Gastroesophageal sphincter (tissue), 4 donors: ENCODE data around the gene CCR9. TPM values are rescaled to one million over a fixed set of nuclear protein-coding genes. Genes with fewer than 3 reads are reported as not detected.

Experiments
- ATAC-seq: fragments of 150-250 bp; one replicate; pipeline ENCODE4 v1.9.1; 2016; ENCODE audit warnings: mild to moderate bottlenecking, moderate library complexity
- H3K27ac ChIP-seq, 4 donors: fragments of 200-600 bp; sonication (generic) in 3 of 4; 1 replicate in 3 of 4; 2 replicates in 1 of 4; pipeline ENCODE4 v1.5.1; 2016 to 2019
- H3K27me3 ChIP-seq: fragments of 200-600 bp; sonication (generic); one replicate; pipeline ENCODE4 v1.5.1; 2019
- H3K36me3 ChIP-seq, 2 donors: fragments of 200-600 bp; sonication (generic); one replicate each; pipeline ENCODE4 v1.5.1; 2019; ENCODE audit warnings: control low read depth in 1 of 2
- H3K4me1 ChIP-seq, 3 donors: fragments of 200-600 bp; sonication (generic); 1 replicate in 2 of 3; 2 replicates in 1 of 3; pipeline ENCODE4 v1.5.1; 2016 to 2019; ENCODE audit warnings: control low read depth in 2 of 3
- H3K4me3 ChIP-seq, 2 donors: fragments of 200-600 bp; sonication (generic); one replicate each; pipeline ENCODE4 v1.5.1; 2019; ENCODE audit warnings: mild to moderate bottlenecking in 1 of 2, moderate library complexity in 1 of 2
- H3K9me3 ChIP-seq, 3 donors: fragments of 200-600 bp; sonication (generic); one replicate each; pipeline ENCODE4 v1.5.1; 2017 to 2019; ENCODE audit warnings: control low read depth in 2 of 3
- CTCF ChIP-seq, 4 experiments: fragments of 200-600 bp in 2 of 4; fragments of 450-650 bp in 2 of 4; sonication (generic) in 1 of 4; IDR thresholded peaks; one replicate each; pipeline ENCODE4 v1.5.1; 2017 to 2019; ENCODE audit warnings: antibody characterized with exemption in 4 of 4, mild to moderate bottlenecking in 2 of 4, moderate library complexity in 2 of 4
- EP300 ChIP-seq: sonication (generic); formaldehyde crosslinking; IDR thresholded peaks from one replicate; pipeline ENCODE4 v1.6.1; 2017; ENCODE audit warnings: antibody characterized with exemption, mild to moderate bottlenecking
- POLR2A ChIP-seq, 2 donors: fragments of 450-650 bp; IDR thresholded peaks; one replicate each; pipeline ENCODE4 v1.6.1; 2017; ENCODE audit warnings: antibody characterized with exemption in 2 of 2, mild to moderate bottlenecking in 2 of 2, moderate library complexity in 1 of 2
- POLR2AphosphoS5 ChIP-seq: sonication (generic); formaldehyde crosslinking; IDR thresholded peaks from one replicate; pipeline ENCODE4 v1.6.1; 2017; ENCODE audit warnings: antibody characterized with exemption
- WGBS, 2 donors: methylation state at CpG; one replicate each; pipeline ENCODE4 v1.1.5; 2018; ENCODE audit warnings: low coverage in 1 of 2; 5-methylcytosine and 5-hydroxymethylcytosine counted together
- total RNA-seq, 4 donors: library from RNA; depleted of rRNA; stranded (reverse); fragments of >200 nt; gene quantifications; one replicate each; pipeline ENCODE4 v1.1.0, GENCODE V29; 2016

CCR9 gene
- not detected for total RNA-seq

DNA sequence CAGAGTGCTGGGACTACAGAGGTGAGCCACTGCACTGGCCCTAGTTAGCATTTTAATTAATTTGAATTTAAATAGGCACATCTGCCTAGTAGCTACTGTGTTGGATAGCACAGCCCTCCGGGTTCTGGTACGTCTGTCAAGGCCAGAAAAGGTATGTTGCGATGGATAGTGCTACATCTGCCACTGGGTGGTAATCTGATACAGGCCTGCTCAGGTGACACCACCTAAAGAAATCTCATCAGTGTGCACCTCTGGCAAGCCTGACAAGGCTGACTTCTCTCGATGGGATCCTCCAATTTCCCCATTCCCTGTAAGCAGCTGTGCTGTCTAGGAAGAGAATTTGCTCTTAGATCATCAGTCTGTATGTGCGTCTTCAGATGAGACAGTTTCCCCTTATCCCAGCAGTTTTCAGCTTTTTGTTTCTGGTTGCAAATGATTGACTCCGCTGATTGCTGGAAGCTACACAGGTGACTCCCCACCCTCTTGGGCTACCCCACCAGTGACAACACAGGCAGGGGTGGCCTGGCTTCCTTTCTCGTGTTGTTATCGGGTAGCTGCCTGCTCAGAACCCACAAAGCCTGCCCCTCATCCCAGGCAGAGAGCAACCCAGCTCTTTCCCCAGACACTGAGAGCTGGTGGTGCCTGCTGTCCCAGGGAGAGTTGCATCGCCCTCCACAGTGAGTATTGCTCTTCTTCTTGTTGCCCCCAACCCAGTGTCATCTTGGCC lies at the start of gene CCR9:
Gene CCR9, plus strand, starts transcription at position 565 of the 727 bp plus-strand sequence. CDS start 8,391 bp downstream, outside the sequence.
- Histone ChIP-seq H3K4me3 (no peak within 1 kb of the TSS), H3K4me1 (no peaks in the 10 kb centered on the region), H3K27ac (no peak within 1 kb of the TSS), H3K27me3 (no peaks in the 10 kb centered on the region), H3K36me3 (no peaks in the 10 kb centered on the region), H3K9me3 (no peaks in the 10 kb centered on the region)
- 67 to 87% methylated on average over 1 to 9 of the region's 9 CpGs for WGBS, 2 donors
- TF ChIP-seq EP300 (no peak), POLR2AphosphoS5 (no peak), POLR2A (IDR thresholded peaks at IDR 0.05) (no peak), CTCF (IDR thresholded peaks at IDR 0.05) (no peak)
- ATAC-seq: no peak

DNA sequence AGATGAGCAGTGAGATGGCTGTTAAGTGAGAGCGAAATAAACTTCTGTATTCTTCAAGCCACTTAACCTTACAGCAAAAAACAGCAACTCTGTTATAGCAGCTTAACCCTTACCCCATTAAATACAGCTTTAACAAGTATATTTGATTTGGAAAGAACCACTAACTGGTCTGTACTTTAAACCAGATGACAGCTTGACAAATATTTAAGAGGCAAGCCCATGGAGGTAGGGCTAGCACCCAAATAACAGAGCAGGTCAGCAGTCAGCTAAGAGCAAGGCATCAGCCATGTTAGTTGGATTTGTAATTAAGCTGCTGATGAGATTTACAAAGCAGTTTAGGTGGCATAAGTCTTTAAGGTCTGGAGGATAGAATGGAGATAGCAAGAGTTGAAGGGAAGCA lies 47.9 kb upstream of the CCR9 start:
- Histone ChIP-seq H3K9me3 (no peaks in the 10 kb centered on the region), H3K27me3 (no peaks in the 10 kb centered on the region), H3K4me1 (peaks cover 0 to 19% (median 0%) of the 10 kb centered on the region in 3 donors), H3K36me3 (peaks cover 0 to 42% of the 10 kb centered on the region in 2 donors), H3K27ac (no peak overlapping the region), H3K4me3 (no peak overlapping the region)
- TF ChIP-seq POLR2AphosphoS5: no peak
- no peak for TF ChIP-seq CTCF (IDR thresholded peaks at IDR 0.05)
- TF ChIP-seq POLR2A (IDR thresholded peaks at IDR 0.05): no peak
- TF ChIP-seq EP300: no peak
- 70% methylated on average over 1 of the region's 1 CpG; no CpG with 5 or more reads in 1 of the 2 donors for WGBS, 2 donors
- ATAC-seq: no peak

GRCh38 chr3:45841420-45841756 lies 45.0 kb upstream of the CCR9 start:
- WGBS, 2 donors: 0% methylated on average over 8 of the region's 15 CpGs
- Histone ChIP-seq H3K4me1 (peaks cover 0 to 19% (median 0%) of the 10 kb centered on the region in 3 donors), H3K4me3 (peak overlapping the region; percentile 72 to 75), H3K27me3 (no peaks in the 10 kb centered on the region), H3K36me3 (peaks cover 0 to 17% of the 10 kb centered on the region in 2 donors), H3K27ac (peak overlapping the region in 3 of 4 donors; percentile 71 to 77 (median 77)), H3K9me3 (no peaks in the 10 kb centered on the region)
- ATAC-seq: peak; percentile 18
- TF ChIP-seq POLR2AphosphoS5: no peak
- TF ChIP-seq POLR2A (IDR thresholded peaks at IDR 0.05): no peak
- TF ChIP-seq EP300: no peak
- no peak for TF ChIP-seq CTCF (IDR thresholded peaks at IDR 0.05)

- peak; percentile 98 for ATAC-seq
- WGBS, 2 donors: 27 to 28% methylated on average over 4 to 5 of the region's 49 CpGs
- Histone ChIP-seq H3K36me3 (peaks cover 0 to 11% of the 10 kb centered on the region in 2 donors), H3K27ac (peak within 1 kb of the TSS in 3 of 4 donors; percentile 71 to 77 (median 77)), H3K27me3 (no peaks in the 10 kb centered on the region), H3K9me3 (no peaks in the 10 kb centered on the region), H3K4me1 (peaks cover 0 to 19% (median 0%) of the 10 kb centered on the region in 3 donors), H3K4me3 (peak within 1 kb of the TSS; percentile 72 to 75)
- TF ChIP-seq CTCF (IDR thresholded peaks at IDR 0.05) (peak in 1 of 4 experiments; percentile 15), POLR2AphosphoS5 (peak; percentile 70), POLR2A (IDR thresholded peaks at IDR 0.05) (no peak), EP300 (no peak)
Measured at GRCh38 chr3:45841757-45842491, 44.4 kb upstream of the CCR9 start, which contains the start of gene LZTFL1. Gene LZTFL1, minus strand, starts transcription at chr3:45842119. Its CDS starts 128 bp downstream, at chr3:45841991.
